Skin of body (tissue), 2 donors: Measurements from ENCODE around the gene PRLR. TPM values are rescaled to one million over a fixed set of nuclear protein-coding genes. Genes with fewer than 3 reads are reported as not detected.

Source experiments
- DNase-seq: peaks from one replicate; lab custom pipeline; 2025; lab: John Stamatoyannopoulos, UW
- total RNA-seq: library from RNA; depleted of rRNA; stranded (reverse); fragments of >200 nt; gene quantifications from one replicate; pipeline ENCODE4 v1.2.3, GENCODE V29; 2014

PRLR gene
- total RNA-seq, 1 donor from 2014 or later = 3.6 TPM

GRCh38 chr5:35004200-35004599 lies 226.1 kb downstream of the PRLR start:
- DNase-seq = no peak

GRCh38 chr5:35003018-35003957 lies 227.0 kb downstream of the PRLR start:
- DNase-seq = no peak

GRCh38 chr5:35002459-35002858 lies 227.8 kb downstream of the PRLR start:
- no peak for DNase-seq

GRCh38 chr5:35001842-35002241 lies 228.4 kb downstream of the PRLR start:
- no peak for DNase-seq

Other genes with a start within 250 kb of the PRLR start
- not detected for gene AGXT2, start 182.5 kb downstream of the PRLR start, total RNA-seq